ENCODE data around the gene FBLN1. TPM values are rescaled to one million over a fixed set of nuclear protein-coding genes. Genes with fewer than 3 reads are reported as not detected.
A peak's percentile ranks its signal among the peaks of the same experiment; 100 is the strongest.
"Not testable (repeated sequence)": the region's sequence is repeated elsewhere in the genome, so short reads cannot be mapped to it uniquely, and the experiment has no call there.

FBLN1 gene
- total and polyA plus RNA-seq, 4 experiments from 2014 or later, result not detected

GRCh38 chr22:45587638-45588505, 85.2 kb downstream of the FBLN1 start:
- ChIA-PET POLR2A (ENCODE audit: partially characterized antibody) (no interaction called here), CTCF (ENCODE audit: partially characterized antibody) (interaction anchor here (1.4 kb wide), 1 partner anchor 10 kb away, joined by 4 read pairs; no protein-coding TSS in a partner anchor)
- H3K36me3 Mint-ChIP-seq, result no peaks in the 10 kb centered on the region
- H3K4me1 Mint-ChIP-seq, result peaks cover 6 to 11% (median 7%) of the 10 kb centered on the region in 4 donors
- Histone ChIP-seq H3K9me3 (ENCODE audit: control insufficient read depth in 1 of 2, low read length in 2 of 2) (no peaks in the 10 kb centered on the region), H3K27ac (ENCODE audit: low read depth, low read length) (no peak overlapping the region), H3K27me3 (ENCODE audit: insufficient read depth, low read length) (no peaks in the 10 kb centered on the region), H3K36me3 (ENCODE audit: insufficient read depth, low read length) (no peaks in the 10 kb centered on the region), H3K4me3 (ENCODE audit: low read length in 2 of 2) (no peak overlapping the region), H3K4me1 (ENCODE audit: insufficient read depth, low read length) (peaks cover 13% of the 10 kb centered on the region)
- H3K27me3 Mint-ChIP-seq, result peaks cover 4 to 9% of the 10 kb centered on the region in 2 donors
- peaks cover 0 to 7% (median 2%) of the 10 kb centered on the region in 8 donors for H3K9me3 Mint-ChIP-seq
- H3K4me3 Mint-ChIP-seq, result no peak overlapping the region
- intact Hi-C loops (cut with micrococcal nuclease), result no loop called here
- H3K27ac Mint-ChIP-seq, result peak overlapping the region in 1 of 7 donors; percentile 52
- no peak for DNase-seq

- ChIA-PET POLR2A (ENCODE audit: partially characterized antibody) (no interaction called here), CTCF (ENCODE audit: partially characterized antibody) (no interaction called here)
- no peak for DNase-seq
- Histone ChIP-seq H3K36me3 (ENCODE audit: insufficient read depth, low read length) (no peaks in the 10 kb centered on the region), H3K27ac (ENCODE audit: low read depth, low read length) (no peak overlapping the region), H3K9me3 (ENCODE audit: control insufficient read depth in 1 of 2, low read length in 2 of 2) (no peaks in the 10 kb centered on the region), H3K27me3 (ENCODE audit: insufficient read depth, low read length) (no peaks in the 10 kb centered on the region), H3K4me3 (ENCODE audit: low read length in 2 of 2) (no peak overlapping the region), H3K4me1 (ENCODE audit: insufficient read depth, low read length) (no peaks in the 10 kb centered on the region)
- Mint-ChIP-seq H3K4me3 (no peak overlapping the region), H3K9me3 (peaks cover 0 to 3% (median 0%) of the 10 kb centered on the region in 8 donors), H3K4me1 (no peaks in the 10 kb centered on the region), H3K36me3 (no peaks in the 10 kb centered on the region), H3K27ac (no peak overlapping the region), H3K27me3 (peaks cover 4 to 9% of the 10 kb centered on the region in 2 donors)
- intact Hi-C loops (cut with micrococcal nuclease), result no loop called here
Observed at GRCh38 chr22:45589556-45589955, 86.9 kb downstream of the FBLN1 start.

- peaks cover 0 to 3% (median 0%) of the 10 kb centered on the region in 8 donors for H3K9me3 Mint-ChIP-seq
- H3K36me3 Mint-ChIP-seq, result no peaks in the 10 kb centered on the region
- peaks cover 4 to 9% of the 10 kb centered on the region in 2 donors for H3K27me3 Mint-ChIP-seq
- ChIA-PET CTCF (ENCODE audit: partially characterized antibody) (no interaction called here), POLR2A (ENCODE audit: partially characterized antibody) (no interaction called here)
- Histone ChIP-seq H3K36me3 (ENCODE audit: insufficient read depth, low read length) (no peaks in the 10 kb centered on the region), H3K4me1 (ENCODE audit: insufficient read depth, low read length) (no peaks in the 10 kb centered on the region), H3K27ac (ENCODE audit: low read depth, low read length) (no peak overlapping the region), H3K9me3 (ENCODE audit: control insufficient read depth in 1 of 2, low read length in 2 of 2) (no peaks in the 10 kb centered on the region), H3K27me3 (ENCODE audit: insufficient read depth, low read length) (no peaks in the 10 kb centered on the region), H3K4me3 (ENCODE audit: low read length in 2 of 2) (no peak overlapping the region)
- H3K4me1 Mint-ChIP-seq, result no peaks in the 10 kb centered on the region
- DNase-seq, result no peak
- no peak overlapping the region for H3K27ac Mint-ChIP-seq
- H3K4me3 Mint-ChIP-seq, result no peak overlapping the region
- intact Hi-C loops (cut with micrococcal nuclease), result no loop called here
Observed at GRCh38 chr22:45590262-45590661, 87.6 kb downstream of the FBLN1 start.

GRCh38 chr22:45591633-45592213, 89.0 kb downstream of the FBLN1 start:
- H3K4me1 Mint-ChIP-seq; H3K27ac ChIP-seq (ENCODE audit: low read depth, low read length); H3K9me3 Mint-ChIP-seq; H3K36me3 Mint-ChIP-seq; H3K27me3 Mint-ChIP-seq; intact Hi-C loops (cut with micrococcal nuclease); H3K4me3 ChIP-seq (ENCODE audit: low read length in 2 of 2); CTCF ChIA-PET (ENCODE audit: partially characterized antibody); H3K36me3 ChIP-seq (ENCODE audit: insufficient read depth, low read length); POLR2A ChIA-PET (ENCODE audit: partially characterized antibody); H3K4me3 Mint-ChIP-seq; DNase-seq; H3K4me1 ChIP-seq (ENCODE audit: insufficient read depth, low read length); H3K9me3 ChIP-seq (ENCODE audit: control insufficient read depth in 1 of 2, low read length in 2 of 2); H3K27me3 ChIP-seq (ENCODE audit: insufficient read depth, low read length); H3K27ac Mint-ChIP-seq: not testable (repeated sequence)

- Histone ChIP-seq H3K9me3 (ENCODE audit: control insufficient read depth in 1 of 2, low read length in 2 of 2) (no peaks in the 10 kb centered on the region), H3K36me3 (ENCODE audit: insufficient read depth, low read length) (no peaks in the 10 kb centered on the region), H3K27ac (ENCODE audit: low read depth, low read length) (no peak overlapping the region), H3K4me3 (ENCODE audit: low read length in 2 of 2) (no peak overlapping the region), H3K27me3 (ENCODE audit: insufficient read depth, low read length) (no peaks in the 10 kb centered on the region), H3K4me1 (ENCODE audit: insufficient read depth, low read length) (no peaks in the 10 kb centered on the region)
- Mint-ChIP-seq H3K27me3 (peaks cover 3 to 6% of the 10 kb centered on the region in 2 donors), H3K9me3 (peaks cover 0 to 6% (median under 1%) of the 10 kb centered on the region in 8 donors), H3K4me1 (no peaks in the 10 kb centered on the region), H3K27ac (no peak overlapping the region), H3K4me3 (no peak overlapping the region), H3K36me3 (no peaks in the 10 kb centered on the region)
- ChIA-PET POLR2A (ENCODE audit: partially characterized antibody) (no interaction called here), CTCF (ENCODE audit: partially characterized antibody) (no interaction called here)
- intact Hi-C loops (cut with micrococcal nuclease), result no loop called here
- DNase-seq, result no peak
Observed at GRCh38 chr22:45594123-45594941, 91.6 kb downstream of the FBLN1 start.

- Histone ChIP-seq H3K27me3 (ENCODE audit: insufficient read depth, low read length) (no peaks in the 10 kb centered on the region), H3K4me1 (ENCODE audit: insufficient read depth, low read length) (no peaks in the 10 kb centered on the region), H3K4me3 (ENCODE audit: low read length in 2 of 2) (no peak overlapping the region), H3K36me3 (ENCODE audit: insufficient read depth, low read length) (no peaks in the 10 kb centered on the region), H3K27ac (ENCODE audit: low read depth, low read length) (no peak overlapping the region), H3K9me3 (ENCODE audit: control insufficient read depth in 1 of 2, low read length in 2 of 2) (no peaks in the 10 kb centered on the region)
- POLR2A ChIA-PET (ENCODE audit: partially characterized antibody), result no interaction called here
- CTCF ChIA-PET (ENCODE audit: partially characterized antibody), result no interaction called here
- H3K27me3 Mint-ChIP-seq, result peaks cover 8 to 11% of the 10 kb centered on the region in 2 donors
- peaks cover 0 to 4% (median under 1%) of the 10 kb centered on the region in 8 donors for H3K9me3 Mint-ChIP-seq
- no peak overlapping the region for H3K27ac Mint-ChIP-seq
- no peak for DNase-seq
- H3K4me1 Mint-ChIP-seq, result no peaks in the 10 kb centered on the region
- no peaks in the 10 kb centered on the region for H3K36me3 Mint-ChIP-seq
- H3K4me3 Mint-ChIP-seq, result no peak overlapping the region
- intact Hi-C loops (cut with micrococcal nuclease), result no loop called here
Observed at GRCh38 chr22:45597460-45598192, 94.9 kb downstream of the FBLN1 start.

Data from CD4-positive, alpha-beta memory T cell (primary cell).